GM18526 (cell line): ENCODE results near the gene AGPS.

Experiments
- POLR2A ChIP-seq: IDR thresholded peaks from 3 replicates; pipeline ENCODE4 v1.6.1; 2011; ENCODE audit not compliant: insufficient read length; ENCODE audit errors: extremely low read depth

The AGPS gene

GRCh38 chr2:177584030-177584692 lies 191.6 kb downstream of the AGPS start:
- TF ChIP-seq POLR2A, result no peak

- TF ChIP-seq POLR2A, result no peak
These were observed 192.8 kb downstream of the AGPS start for GRCh38 chr2:177585234-177585863.

GRCh38 chr2:177586154-177586553 lies 193.6 kb downstream of the AGPS start:
- no peak for TF ChIP-seq POLR2A

GRCh38 chr2:177587371-177587770 lies 194.8 kb downstream of the AGPS start:
- TF ChIP-seq POLR2A, result no peak

GRCh38 chr2:177588671-177589070 lies 196.1 kb downstream of the AGPS start:
- TF ChIP-seq POLR2A, result no peak

- no peak for TF ChIP-seq POLR2A
These were observed 196.6 kb downstream of the AGPS start for GRCh38 chr2:177589186-177589585.

- no peak for TF ChIP-seq POLR2A
These were observed 199.8 kb downstream of the AGPS start for GRCh38 chr2:177592397-177592796.

GRCh38 chr2:177592945-177593344 lies 200.4 kb downstream of the AGPS start:
- no peak for TF ChIP-seq POLR2A

- no peak for TF ChIP-seq POLR2A
These were observed 200.8 kb downstream of the AGPS start for GRCh38 chr2:177593402-177593801.
